HG03378 (cell line): ENCODE data around the gene BASP1.
"Not testable (repeated sequence)": the region's sequence is repeated elsewhere in the genome, so short reads cannot be mapped to it uniquely, and the experiment has no call there.

Source experiments
- ATAC-seq: cut with Tn5 transposase; IDR thresholded peaks from one replicate; pipeline ENCODE4 v1.9.1; 2021; ENCODE audit warnings: mild to moderate bottlenecking, moderate library complexity; ENCODE audit not compliant: unreplicated experiment

BASP1 gene

DNA sequence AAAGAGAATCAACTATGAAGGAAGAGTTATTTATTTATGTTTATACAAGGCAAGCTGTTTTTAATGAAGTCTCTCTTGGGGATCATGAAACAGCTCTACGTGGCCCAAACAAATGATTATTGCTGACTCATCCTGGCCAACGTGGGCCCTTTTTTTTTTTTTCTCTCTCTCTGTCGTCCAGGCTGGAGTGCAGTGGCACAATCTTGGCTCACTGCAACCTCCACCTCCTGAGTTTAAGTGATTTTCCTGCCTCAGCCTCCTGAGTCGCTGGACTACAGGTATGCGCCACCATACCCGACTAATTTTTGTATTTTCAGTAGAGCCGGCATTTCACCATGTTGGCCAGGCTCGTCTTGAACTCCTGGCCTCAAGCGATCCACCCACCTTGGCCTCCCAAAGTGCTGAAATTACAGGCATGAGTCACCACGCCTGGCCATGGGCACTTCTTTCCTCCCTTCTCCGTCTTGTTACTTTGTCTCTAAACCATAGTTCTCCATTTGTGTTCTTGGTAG is 98.3 kb downstream of the BASP1 start:
- no peak for ATAC-seq

DNA sequence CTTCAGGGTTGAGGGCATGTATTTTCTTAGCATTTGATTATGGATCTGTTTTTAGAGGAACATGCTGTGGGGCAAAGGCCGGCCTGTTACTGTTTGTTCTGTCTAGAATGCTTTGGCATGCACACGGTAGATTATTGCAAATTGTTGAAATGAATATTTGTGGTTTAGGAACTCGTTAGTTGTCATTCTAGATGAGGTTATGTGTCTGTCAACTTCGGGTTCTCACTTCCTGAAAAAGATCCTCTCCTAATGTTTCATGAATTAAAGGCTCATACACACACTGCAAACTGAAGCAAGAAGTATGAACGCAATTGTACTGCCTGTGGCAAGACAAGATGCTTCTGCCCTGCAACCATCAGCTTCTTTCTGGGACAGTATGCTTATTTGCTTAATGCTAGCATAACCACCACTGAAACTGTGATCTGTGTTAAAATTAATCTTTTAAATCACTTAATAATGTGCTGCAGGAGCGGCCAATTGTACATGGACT is 99.6 kb downstream of the BASP1 start:
- peak; percentile 80 for ATAC-seq

DNA sequence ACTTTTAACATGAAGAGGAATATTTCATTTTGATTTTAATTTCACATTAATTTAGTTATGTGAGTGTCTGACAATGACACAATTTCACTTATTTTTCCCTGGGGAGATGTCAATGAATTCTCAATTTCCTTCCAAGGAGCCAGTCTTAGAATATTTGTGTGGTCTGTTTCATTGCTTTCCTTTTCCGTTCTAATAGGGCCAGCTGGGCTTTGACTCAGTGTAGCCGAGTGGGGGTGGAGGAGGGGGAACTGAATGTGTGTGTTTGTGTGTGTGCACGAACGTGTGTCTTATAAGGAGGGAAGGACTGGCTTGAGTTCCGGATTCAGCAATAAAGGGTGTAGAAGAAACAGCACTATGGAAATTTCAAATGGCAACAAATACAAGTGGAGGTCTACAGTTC is 100.0 kb downstream of the BASP1 start:
- ATAC-seq, result peak; percentile 35

DNA sequence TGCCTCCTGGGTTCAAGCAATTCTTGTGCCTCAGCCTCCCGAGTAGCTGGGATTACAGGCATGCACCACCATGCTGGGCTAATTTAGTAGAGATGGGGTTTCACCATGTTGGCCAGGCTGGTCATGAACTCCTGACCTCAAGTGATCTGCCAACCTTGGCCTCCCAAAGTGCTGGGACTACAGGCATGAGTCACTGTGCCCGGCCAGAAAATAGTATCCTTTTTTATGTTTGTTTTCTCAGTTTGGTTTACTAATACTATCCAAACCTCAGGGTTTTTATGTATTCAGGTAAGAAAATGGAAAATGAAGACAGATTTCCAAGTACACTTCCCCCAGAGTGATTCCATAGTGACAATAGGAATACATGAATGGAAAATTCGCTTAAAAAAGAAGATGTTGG is 101.7 kb downstream of the BASP1 start:
- ATAC-seq, result not testable (repeated sequence)

DNA sequence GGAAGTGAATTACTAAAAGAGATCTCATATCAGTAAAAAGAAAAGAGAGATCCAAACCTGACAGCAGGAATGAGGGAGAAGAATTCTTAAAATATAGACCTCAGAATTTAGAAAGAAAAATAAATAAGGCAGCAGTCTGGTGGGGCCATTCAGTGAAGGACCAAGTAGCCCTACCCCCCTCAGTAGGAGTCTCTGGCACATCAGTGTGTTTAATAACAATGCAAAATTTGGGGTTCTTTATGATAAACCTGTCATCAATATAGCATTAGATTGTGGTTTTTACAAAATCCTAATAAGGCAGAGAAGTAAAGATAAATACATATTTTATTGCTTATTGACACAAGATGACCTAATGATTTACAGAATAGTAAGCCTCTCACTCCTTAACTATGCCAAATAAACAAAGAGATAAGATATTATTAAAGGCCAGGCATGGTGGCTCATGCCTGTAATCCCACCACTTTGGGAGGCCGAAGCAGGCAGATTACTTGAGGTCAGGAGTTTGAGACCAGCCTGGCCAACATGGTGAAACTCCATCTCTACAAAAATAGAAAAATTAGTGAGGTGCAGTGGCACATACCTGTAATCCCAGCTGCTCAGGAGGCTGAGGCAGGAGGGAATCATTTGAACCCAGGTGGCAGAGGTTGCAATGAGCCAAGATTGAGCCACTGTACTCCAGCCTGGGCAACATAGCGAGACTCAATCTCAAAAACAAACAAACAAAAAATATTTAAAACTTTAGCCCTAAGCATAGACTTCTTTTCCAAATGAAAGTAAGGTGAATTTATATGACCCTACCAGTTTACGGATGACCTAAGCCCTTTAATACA is 108.6 kb downstream of the BASP1 start:
- no peak for ATAC-seq
